ENCODE measurements around the gene ORC6. TPM values are rescaled to one million over a fixed set of nuclear protein-coding genes. Genes with fewer than 3 reads are reported as not detected.

Gene ORC6
- total RNA-seq, 4 donors from 2014 or later = 3.4 to 12.6 (median 7.7) TPM

DNA sequence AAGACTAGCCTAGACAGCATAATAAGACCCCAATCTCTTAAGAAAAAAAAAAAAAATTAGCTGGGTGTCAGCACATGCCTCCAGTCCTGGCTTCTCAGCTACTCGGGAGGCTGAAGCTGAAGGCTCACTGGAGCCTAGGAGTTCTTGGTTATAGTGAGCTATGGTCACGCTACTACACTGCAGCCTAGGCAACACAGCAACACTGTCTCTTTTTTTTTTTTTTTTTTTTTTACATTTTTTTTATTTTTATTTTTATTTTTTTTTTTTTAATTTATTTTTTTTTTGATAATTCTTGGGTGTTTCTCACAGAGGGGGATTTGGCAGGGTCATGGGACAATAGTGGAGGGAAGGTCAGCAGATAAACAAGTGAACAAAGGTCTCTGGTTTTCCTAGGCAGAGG, 4.1 kb downstream of the ORC6 start:
- no peak for DNase-seq
- TF ChIP-seq POLR2A (IDR thresholded peaks at IDR 0.05) = no peak
- no peak for TF ChIP-seq CTCF (IDR thresholded peaks at IDR 0.05)
- Histone ChIP-seq H3K27ac (no peak overlapping the region), H3K36me3 (peaks cover 0 to 4% (median 0%) of the 10 kb centered on the region in 3 donors), H3K9me3 (no peaks in the 10 kb centered on the region), H3K4me1 (peaks cover 0 to 18% (median 16%) of the 10 kb centered on the region in 3 donors), H3K4me3 (no peak overlapping the region), H3K27me3 (no peaks in the 10 kb centered on the region)
- WGBS, 2 donors = 92 to 100% methylated on average over 2 of the region's 2 CpGs
- intact Hi-C loops (cut with DNase I) = no loop called here

DNA sequence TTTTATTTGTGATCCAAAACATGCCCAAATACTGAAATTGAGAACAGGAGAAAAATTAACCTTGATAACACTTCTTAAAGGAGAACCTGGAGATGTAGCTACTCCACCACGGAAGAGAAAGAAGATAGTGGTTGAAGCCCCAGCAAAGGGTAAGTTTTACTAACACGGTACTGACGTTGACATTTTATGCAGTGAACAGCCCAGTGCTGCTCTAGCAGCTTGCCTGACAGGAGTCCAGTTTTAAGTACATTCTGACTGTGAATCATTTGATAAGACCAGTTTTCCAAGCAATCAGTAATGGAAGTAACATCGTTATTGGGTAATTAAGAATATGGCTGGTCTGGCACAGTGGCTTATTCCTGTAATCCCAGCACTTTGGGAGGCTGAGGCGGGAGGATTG, 6.5 kb downstream of the ORC6 start:
- 95 to 98% methylated on average over 4 to 5 of the region's 5 CpGs for WGBS, 2 donors
- H3K27me3 ChIP-seq = no peaks in the 10 kb centered on the region
- H3K4me1 ChIP-seq = peaks cover 0 to 5% (median 4%) of the 10 kb centered on the region in 3 donors
- no peak overlapping the region for H3K4me3 ChIP-seq
- DNase-seq = no peak
- peaks cover 0 to 4% (median 0%) of the 10 kb centered on the region in 3 donors for H3K36me3 ChIP-seq
- intact Hi-C loops (cut with DNase I) = no loop called here
- no peak overlapping the region for H3K27ac ChIP-seq
- no peak for TF ChIP-seq CTCF (IDR thresholded peaks at IDR 0.05)
- no peak for TF ChIP-seq POLR2A (IDR thresholded peaks at IDR 0.05)
- H3K9me3 ChIP-seq = no peaks in the 10 kb centered on the region

GRCh38 chr16:46696957-46697356, 7.5 kb downstream of the ORC6 start:
- DNase-seq = no peak
- Histone ChIP-seq H3K4me1 (no peaks in the 10 kb centered on the region), H3K27me3 (no peaks in the 10 kb centered on the region), H3K36me3 (peaks cover 0 to 4% (median 0%) of the 10 kb centered on the region in 3 donors), H3K4me3 (no peak overlapping the region), H3K9me3 (no peaks in the 10 kb centered on the region), H3K27ac (no peak overlapping the region)
- intact Hi-C loops (cut with DNase I) = no loop called here
- TF ChIP-seq CTCF (IDR thresholded peaks at IDR 0.05) (no peak), POLR2A (IDR thresholded peaks at IDR 0.05) (no peak)
- 76 to 85% methylated on average over 3 of the region's 3 CpGs for WGBS, 2 donors

- 90 to 93% methylated on average over 3 of the region's 3 CpGs for WGBS, 2 donors
- H3K4me3 ChIP-seq = no peak overlapping the region
- no peak overlapping the region for H3K27ac ChIP-seq
- no peaks in the 10 kb centered on the region for H3K9me3 ChIP-seq
- intact Hi-C loops (cut with DNase I) = no loop called here
- no peak for DNase-seq
- peaks cover 0 to 4% (median 0%) of the 10 kb centered on the region in 3 donors for H3K36me3 ChIP-seq
- H3K27me3 ChIP-seq = no peaks in the 10 kb centered on the region
- no peaks in the 10 kb centered on the region for H3K4me1 ChIP-seq
- no peak for TF ChIP-seq POLR2A (IDR thresholded peaks at IDR 0.05)
- no peak for TF ChIP-seq CTCF (IDR thresholded peaks at IDR 0.05)
Observed at GRCh38 chr16:46700048-46700447, 10.6 kb downstream of the ORC6 start.

GRCh38 chr16:46701615-46702014, 12.2 kb downstream of the ORC6 start:
- no peaks in the 10 kb centered on the region for H3K4me1 ChIP-seq
- H3K4me3 ChIP-seq = no peak overlapping the region
- H3K36me3 ChIP-seq = peaks cover 0 to 4% (median 0%) of the 10 kb centered on the region in 3 donors
- no peak overlapping the region for H3K27ac ChIP-seq
- WGBS, 2 donors = 78 to 84% methylated on average over 4 of the region's 4 CpGs
- DNase-seq = no peak
- H3K9me3 ChIP-seq = no peaks in the 10 kb centered on the region
- intact Hi-C loops (cut with DNase I) = no loop called here
- no peaks in the 10 kb centered on the region for H3K27me3 ChIP-seq
- TF ChIP-seq POLR2A (IDR thresholded peaks at IDR 0.05) = no peak
- no peak for TF ChIP-seq CTCF (IDR thresholded peaks at IDR 0.05)

Measured in esophagus squamous epithelium (tissue), 5 donors.